ENCODE results near the gene VCP. TPM values are rescaled to one million over a fixed set of nuclear protein-coding genes. Genes with fewer than 3 reads are reported as not detected.

The VCP gene
- polyA plus RNA-seq, 1 experiment: 386 TPM

DNA sequence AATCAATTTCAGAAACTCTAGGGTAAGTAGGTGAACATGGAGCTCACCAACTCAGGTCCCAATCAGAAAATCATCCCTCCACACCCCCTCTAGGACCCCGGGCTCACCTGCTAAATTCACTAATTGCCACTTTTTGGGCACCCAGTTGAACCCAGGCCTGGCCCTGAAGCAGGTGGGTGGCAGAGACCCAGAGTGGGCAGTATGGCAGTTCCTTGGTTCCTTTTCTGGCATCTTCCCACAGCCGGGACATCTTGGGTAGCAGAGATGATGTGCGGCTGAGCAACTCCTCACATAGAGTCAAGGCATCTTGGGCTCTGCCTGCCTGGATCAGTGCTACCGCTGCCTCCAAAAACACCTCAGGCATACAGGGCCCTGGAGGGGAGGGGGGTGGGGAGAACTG lies 2.9 kb upstream of the VCP start:
- CTCF ChIA-PET: no interaction called here
- no peak overlapping the region for H3K27ac ChIP-seq (ENCODE audit: low read depth, low read length)
- no peak for DNase-seq (ENCODE audit: low read depth, low spot score)
- TF ChIP-seq, protein P1, sequence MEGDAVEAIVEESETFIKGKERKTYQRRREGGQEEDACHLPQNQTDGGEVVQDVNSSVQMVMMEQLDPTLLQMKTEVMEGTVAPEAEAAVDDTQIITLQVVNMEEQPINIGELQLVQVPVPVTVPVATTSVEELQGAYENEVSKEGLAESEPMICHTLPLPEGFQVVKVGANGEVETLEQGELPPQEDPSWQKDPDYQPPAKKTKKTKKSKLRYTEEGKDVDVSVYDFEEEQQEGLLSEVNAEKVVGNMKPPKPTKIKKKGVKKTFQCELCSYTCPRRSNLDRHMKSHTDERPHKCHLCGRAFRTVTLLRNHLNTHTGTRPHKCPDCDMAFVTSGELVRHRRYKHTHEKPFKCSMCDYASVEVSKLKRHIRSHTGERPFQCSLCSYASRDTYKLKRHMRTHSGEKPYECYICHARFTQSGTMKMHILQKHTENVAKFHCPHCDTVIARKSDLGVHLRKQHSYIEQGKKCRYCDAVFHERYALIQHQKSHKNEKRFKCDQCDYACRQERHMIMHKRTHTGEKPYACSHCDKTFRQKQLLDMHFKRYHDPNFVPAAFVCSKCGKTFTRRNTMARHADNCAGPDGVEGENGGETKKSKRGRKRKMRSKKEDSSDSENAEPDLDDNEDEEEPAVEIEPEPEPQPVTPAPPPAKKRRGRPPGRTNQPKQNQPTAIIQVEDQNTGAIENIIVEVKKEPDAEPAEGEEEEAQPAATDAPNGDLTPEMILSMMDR (IDR thresholded peaks at IDR 0.05; ENCODE audit: low read depth, low read length): no peak
- H3K4me3 ChIP-seq (ENCODE audit: low read depth, low read length): no peak overlapping the region
- H3K9me3 ChIP-seq (ENCODE audit: control insufficient read depth, insufficient read depth, low read length): no peaks in the 10 kb centered on the region
- POLR2A ChIA-PET: no interaction called here
- no peaks in the 10 kb centered on the region for H3K27me3 ChIP-seq (ENCODE audit: control insufficient read depth, insufficient read depth, low read length)

DNA sequence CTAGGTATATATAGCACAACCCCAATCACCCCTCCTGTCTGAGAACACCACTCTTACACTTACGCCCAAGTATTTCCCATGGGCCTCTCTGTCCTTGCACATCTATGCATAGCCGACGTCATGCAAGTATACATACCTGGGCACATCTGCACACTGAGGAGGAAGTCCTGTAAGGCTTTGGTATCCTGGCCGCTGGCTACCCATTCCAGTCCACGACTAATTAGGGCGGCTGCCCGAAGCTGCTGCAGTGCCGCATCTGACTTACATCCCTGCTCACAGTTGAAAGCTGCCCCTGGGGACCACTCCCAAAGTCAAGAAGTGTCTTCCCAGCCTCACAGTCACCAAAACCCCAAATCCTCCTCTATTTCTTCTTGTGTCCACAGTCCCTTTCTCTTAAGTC lies 2.4 kb upstream of the VCP start:
- DNase-seq (ENCODE audit: low read depth, low spot score): no peak
- H3K27ac ChIP-seq (ENCODE audit: low read depth, low read length): no peak overlapping the region
- no peaks in the 10 kb centered on the region for H3K9me3 ChIP-seq (ENCODE audit: control insufficient read depth, insufficient read depth, low read length)
- ChIA-PET POLR2A (no interaction called here), CTCF (no interaction called here)
- H3K27me3 ChIP-seq (ENCODE audit: control insufficient read depth, insufficient read depth, low read length): no peaks in the 10 kb centered on the region
- TF ChIP-seq, protein P1 (IDR thresholded peaks at IDR 0.05; ENCODE audit: low read depth, low read length): no peak
- H3K4me3 ChIP-seq (ENCODE audit: low read depth, low read length): no peak overlapping the region

DNA sequence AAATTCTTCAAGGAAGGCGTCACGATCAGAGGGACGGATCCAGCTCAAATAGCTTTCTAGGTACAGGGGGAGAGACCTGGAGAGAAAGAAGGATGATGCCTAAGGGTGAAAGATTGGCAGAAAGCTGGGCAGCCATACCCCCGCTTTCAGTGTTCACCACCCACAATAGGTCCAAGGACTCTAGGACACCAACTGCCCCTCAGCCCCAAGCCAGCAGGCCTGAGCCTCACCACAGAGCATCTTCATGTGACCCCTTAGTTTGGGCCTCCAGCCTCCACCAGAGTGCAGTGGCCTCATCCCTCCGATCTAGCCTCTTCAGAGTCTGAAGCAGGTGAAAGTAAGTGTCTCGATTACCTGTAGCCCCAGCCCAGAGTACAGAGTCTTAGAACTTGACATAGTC lies 1.7 kb upstream of the VCP start:
- Histone ChIP-seq H3K9me3 (ENCODE audit: control insufficient read depth, insufficient read depth, low read length) (no peaks in the 10 kb centered on the region), H3K27me3 (ENCODE audit: control insufficient read depth, insufficient read depth, low read length) (no peaks in the 10 kb centered on the region), H3K4me3 (ENCODE audit: low read depth, low read length) (no peak overlapping the region), H3K27ac (ENCODE audit: low read depth, low read length) (no peak overlapping the region)
- TF ChIP-seq, protein P1 (IDR thresholded peaks at IDR 0.05; ENCODE audit: low read depth, low read length): no peak
- ChIA-PET CTCF (no interaction called here), POLR2A (no interaction called here)
- no peak for DNase-seq (ENCODE audit: low read depth, low spot score)

DNA sequence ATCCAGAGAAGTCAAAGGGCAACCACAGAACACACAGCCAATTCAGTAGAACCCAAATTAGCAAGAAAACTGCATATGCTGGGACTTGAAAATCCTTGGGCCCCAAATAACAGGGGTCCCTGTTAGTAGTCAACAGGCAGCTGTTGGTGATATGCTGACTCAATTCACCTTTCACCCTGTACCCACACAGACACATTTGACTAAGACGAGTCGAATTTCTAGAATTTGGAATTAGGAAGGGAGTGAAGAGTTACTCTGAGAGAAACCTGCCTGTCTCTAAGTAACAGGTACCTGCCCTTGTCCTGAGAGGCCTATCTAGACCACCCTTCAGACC lies 821 bp upstream of the VCP start:
- TF ChIP-seq, protein P1 (IDR thresholded peaks at IDR 0.05; ENCODE audit: low read depth, low read length): no peak
- Histone ChIP-seq H3K27ac (ENCODE audit: low read depth, low read length) (peak overlapping the region; percentile 82), H3K4me3 (ENCODE audit: low read depth, low read length) (no peak overlapping the region), H3K9me3 (ENCODE audit: control insufficient read depth, insufficient read depth, low read length) (no peaks in the 10 kb centered on the region), H3K27me3 (ENCODE audit: control insufficient read depth, insufficient read depth, low read length) (no peaks in the 10 kb centered on the region)
- ChIA-PET POLR2A (interaction anchor here (2.6 kb wide), 1 partner anchor 38 kb away, joined by 18 read pairs; no protein-coding TSS in a partner anchor), CTCF (interaction anchor here (2.3 kb wide), 1 partner anchor 8 kb away, joined by 6 read pairs; no protein-coding TSS in a partner anchor)
- no peak for DNase-seq (ENCODE audit: low read depth, low spot score)

DNA sequence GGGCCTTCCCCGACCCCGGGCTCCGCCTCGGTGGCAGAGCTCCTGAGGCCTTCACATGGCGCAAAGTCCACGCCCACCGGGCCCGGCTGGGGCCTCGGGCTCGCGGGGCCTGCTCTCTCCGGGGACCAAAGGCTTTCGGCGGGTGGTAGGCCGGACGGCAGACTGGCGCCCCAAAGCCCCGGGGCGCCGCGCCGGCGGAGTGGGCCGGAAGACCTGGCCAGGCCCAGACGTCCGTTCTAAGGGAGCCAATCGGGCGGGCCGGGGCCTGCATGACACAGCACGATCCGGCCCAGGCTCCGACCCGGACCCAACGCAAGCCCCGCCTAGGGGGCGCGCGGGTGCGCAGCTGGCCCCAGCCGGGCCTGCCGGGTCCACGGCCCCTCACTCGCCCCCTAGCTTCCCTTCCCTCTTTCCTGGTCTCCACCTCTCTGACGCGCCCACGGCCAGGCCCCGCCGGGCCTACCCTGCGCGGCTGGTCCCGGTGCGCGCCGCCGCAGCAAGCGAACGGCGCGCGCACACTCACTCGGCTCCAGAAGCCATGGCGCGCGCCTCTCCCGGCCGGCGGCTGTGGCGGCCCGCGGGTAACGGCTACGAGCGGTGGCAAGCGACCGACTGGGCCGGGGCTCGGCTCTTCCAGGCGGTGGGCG lies 488 bp downstream of the VCP start:
- no peaks in the 10 kb centered on the region for H3K27me3 ChIP-seq (ENCODE audit: control insufficient read depth, insufficient read depth, low read length)
- H3K4me3 ChIP-seq (ENCODE audit: low read depth, low read length): peak overlapping the region; percentile 90
- TF ChIP-seq, protein P1 (IDR thresholded peaks at IDR 0.05; ENCODE audit: low read depth, low read length): peak; percentile 34; the same call in 1 of the 2 replicates
- peak overlapping the region; percentile 100 for H3K27ac ChIP-seq (ENCODE audit: low read depth, low read length)
- ChIA-PET POLR2A (interaction anchor here (0.6 to 2.6 kb wide), 24 partner anchors 9 to 1130 kb away, joined by 3 to 18 read pairs (median 5); partner anchors contain the start of genes ATOSB, DNAJB5, PIGO and STOML2), CTCF (interaction anchor here (0.6 to 2.6 kb wide), 15 partner anchors 8 to 438 kb away, joined by 3 to 27 read pairs (median 3); partner anchors contain the start of genes ATOSB, DNAJB5 and PIGO)
- DNase-seq (ENCODE audit: low read depth, low spot score): peak; percentile 58
- H3K9me3 ChIP-seq (ENCODE audit: control insufficient read depth, insufficient read depth, low read length): no peaks in the 10 kb centered on the region
